ENCODE data around the gene TMEM39B. TPM values are rescaled to one million over a fixed set of nuclear protein-coding genes. Genes with fewer than 3 reads are reported as not detected.
A peak's percentile ranks its signal among the peaks of the same experiment; 100 is the strongest.
"Not testable (repeated sequence)": the region's sequence is repeated elsewhere in the genome, so short reads cannot be mapped to it uniquely, and the experiment has no call there.

Gene TMEM39B
- total and polyA plus RNA-seq, 7 donors = 4.7 to 11.5 (median 7.2) TPM

DNA sequence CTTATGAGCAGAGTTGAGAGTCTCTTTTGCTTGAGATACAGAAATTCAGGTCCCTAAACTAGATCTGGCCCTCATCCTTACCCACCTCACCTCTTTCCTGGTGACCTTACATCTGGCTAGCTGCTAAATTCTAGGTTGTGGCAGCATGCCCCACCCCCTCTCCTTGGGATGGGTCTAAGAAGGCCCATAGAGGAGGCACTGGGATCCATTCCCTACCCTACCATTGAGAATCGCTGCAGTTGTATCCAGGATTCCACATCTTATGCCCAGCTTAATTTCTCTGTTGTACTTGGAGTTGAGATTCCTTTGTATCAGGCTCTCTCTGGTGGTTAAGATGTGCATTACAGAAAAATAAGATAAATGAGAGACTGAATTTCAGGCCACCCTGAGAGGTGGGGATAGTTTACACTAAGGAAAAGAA lies 9.5 kb upstream of the TMEM39B start:
- Histone ChIP-seq H3K27me3 (ENCODE audit: insufficient read depth in 3 of 3, low read length in 2 of 3) (no peaks in the 10 kb centered on the region), H3K27ac (peak overlapping the region; percentile 89), H3K4me3 (no peak overlapping the region), H3K4me1 (peaks cover 25% of the 10 kb centered on the region), H3K36me3 (ENCODE audit: insufficient read depth in 1 of 2, low read depth in 1 of 2) (peaks cover 0 to 34% of the 10 kb centered on the region in 2 donors), H3K9me3 (no peaks in the 10 kb centered on the region)
- intact Hi-C loops (cut with DNase I) = loop anchor here in 1 of 2 donors (5.0 kb wide), 1 partner anchor 101 kb away; no protein-coding TSS in a partner anchor
- WGBS, 3 donors = 11 to 17% (median 17%) methylated on average over 1 of the region's 1 CpG
- TF ChIP-seq, protein P1, sequence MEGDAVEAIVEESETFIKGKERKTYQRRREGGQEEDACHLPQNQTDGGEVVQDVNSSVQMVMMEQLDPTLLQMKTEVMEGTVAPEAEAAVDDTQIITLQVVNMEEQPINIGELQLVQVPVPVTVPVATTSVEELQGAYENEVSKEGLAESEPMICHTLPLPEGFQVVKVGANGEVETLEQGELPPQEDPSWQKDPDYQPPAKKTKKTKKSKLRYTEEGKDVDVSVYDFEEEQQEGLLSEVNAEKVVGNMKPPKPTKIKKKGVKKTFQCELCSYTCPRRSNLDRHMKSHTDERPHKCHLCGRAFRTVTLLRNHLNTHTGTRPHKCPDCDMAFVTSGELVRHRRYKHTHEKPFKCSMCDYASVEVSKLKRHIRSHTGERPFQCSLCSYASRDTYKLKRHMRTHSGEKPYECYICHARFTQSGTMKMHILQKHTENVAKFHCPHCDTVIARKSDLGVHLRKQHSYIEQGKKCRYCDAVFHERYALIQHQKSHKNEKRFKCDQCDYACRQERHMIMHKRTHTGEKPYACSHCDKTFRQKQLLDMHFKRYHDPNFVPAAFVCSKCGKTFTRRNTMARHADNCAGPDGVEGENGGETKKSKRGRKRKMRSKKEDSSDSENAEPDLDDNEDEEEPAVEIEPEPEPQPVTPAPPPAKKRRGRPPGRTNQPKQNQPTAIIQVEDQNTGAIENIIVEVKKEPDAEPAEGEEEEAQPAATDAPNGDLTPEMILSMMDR (IDR thresholded peaks at IDR 0.05) = peak; percentile 65
- DNase-seq (no peak), ATAC-seq (peak; percentile 28 to 67 (median 59))

GRCh38 chr1:32065613-32066488 lies 6.9 kb upstream of the TMEM39B start:
- H3K27me3 ChIP-seq (ENCODE audit: insufficient read depth in 3 of 3, low read length in 2 of 3); H3K4me3 ChIP-seq; ATAC-seq; intact Hi-C loops (cut with DNase I); H3K36me3 ChIP-seq (ENCODE audit: insufficient read depth in 1 of 2, low read depth in 1 of 2); H3K27ac ChIP-seq; H3K9me3 ChIP-seq; DNase-seq: not testable (repeated sequence)
- peaks cover 25% of the 10 kb centered on the region for H3K4me1 ChIP-seq
- 49 to 55% (median 55%) methylated on average over 21 of the region's 21 CpGs for WGBS, 3 donors

DNA sequence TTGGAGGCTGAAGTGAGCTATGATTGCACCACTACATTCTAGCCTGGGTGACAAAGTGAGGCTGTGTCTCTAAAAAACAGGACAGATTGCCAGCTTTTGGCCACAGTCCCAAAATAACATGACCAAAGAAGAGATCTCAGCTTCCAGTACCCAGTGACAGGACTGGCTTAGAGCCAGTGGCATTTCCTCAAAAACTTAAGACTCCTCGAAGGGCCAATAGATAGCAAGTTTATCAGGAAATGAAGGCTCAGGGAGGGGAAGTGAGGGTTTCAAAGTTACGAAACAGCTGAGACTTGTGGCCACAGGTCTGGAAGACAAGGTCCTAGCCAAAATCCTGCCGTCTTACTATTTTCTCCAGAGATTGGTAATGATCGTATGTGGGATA lies 6.3 kb upstream of the TMEM39B start:
- TF ChIP-seq, protein P1 (IDR thresholded peaks at IDR 0.05) = no peak
- H3K27me3 ChIP-seq (ENCODE audit: insufficient read depth in 3 of 3, low read length in 2 of 3) = no peaks in the 10 kb centered on the region
- intact Hi-C loops (cut with DNase I) = no loop called here
- 5 to 13% (median 7%) methylated on average over 4 of the region's 4 CpGs for WGBS, 3 donors
- peak; percentile 6 to 15 (median 12) for ATAC-seq
- H3K4me1 ChIP-seq = peaks cover 25% of the 10 kb centered on the region
- H3K9me3 ChIP-seq = no peaks in the 10 kb centered on the region
- peaks cover 0 to 2% of the 10 kb centered on the region in 2 donors for H3K36me3 ChIP-seq (ENCODE audit: insufficient read depth in 1 of 2, low read depth in 1 of 2)
- H3K4me3 ChIP-seq = no peak overlapping the region
- peak in 1 of 2 donors; percentile 29 for DNase-seq
- H3K27ac ChIP-seq = peak overlapping the region; percentile 37

DNA sequence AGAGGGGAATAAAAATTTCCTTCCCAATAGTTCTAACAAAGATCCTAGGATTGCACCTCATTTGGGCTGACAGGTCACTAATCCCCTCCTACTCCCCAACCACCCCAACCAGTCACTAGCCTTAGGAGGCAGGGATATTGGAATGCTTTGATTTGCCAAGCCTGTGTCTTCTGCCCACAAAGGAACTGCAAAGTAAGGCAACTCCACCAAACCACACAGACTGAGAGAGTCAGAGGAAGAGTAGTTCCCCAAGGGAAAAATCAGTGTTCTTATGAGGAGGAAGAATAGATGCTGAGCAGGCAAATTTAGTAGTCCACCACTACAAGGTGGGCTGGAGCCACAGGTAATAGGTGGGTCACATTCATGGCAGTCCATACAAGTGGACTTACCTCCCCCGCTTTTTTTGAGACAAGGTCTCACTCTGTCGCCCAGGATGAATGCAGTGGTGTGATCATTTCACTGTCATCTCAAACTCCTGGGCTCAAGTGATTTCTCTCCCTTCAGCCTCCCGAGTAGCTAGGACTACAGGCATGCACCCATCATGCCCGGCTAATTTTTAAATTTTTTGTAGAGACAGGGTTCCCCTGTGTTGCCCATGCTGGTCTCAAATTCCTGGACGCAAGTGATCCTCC lies 3.7 kb upstream of the TMEM39B start:
- Histone ChIP-seq H3K27ac (no peak overlapping the region), H3K4me1 (peaks cover 20% of the 10 kb centered on the region), H3K9me3 (no peaks in the 10 kb centered on the region), H3K27me3 (ENCODE audit: insufficient read depth in 3 of 3, low read length in 2 of 3) (no peaks in the 10 kb centered on the region), H3K4me3 (no peak overlapping the region), H3K36me3 (ENCODE audit: insufficient read depth in 1 of 2, low read depth in 1 of 2) (no peaks in the 10 kb centered on the region)
- DNase-seq (no peak), ATAC-seq (no peak)
- 67 to 83% (median 68%) methylated on average over 5 of the region's 5 CpGs for WGBS, 3 donors
- intact Hi-C loops (cut with DNase I) = no loop called here
- TF ChIP-seq, protein P1 (IDR thresholded peaks at IDR 0.05) = no peak
